ENCODE measurements around the gene UBP1.
"Not testable (repeated sequence)": the region's sequence is repeated elsewhere in the genome, so short reads cannot be mapped to it uniquely, and the experiment has no call there.

UBP1 gene, protein sequence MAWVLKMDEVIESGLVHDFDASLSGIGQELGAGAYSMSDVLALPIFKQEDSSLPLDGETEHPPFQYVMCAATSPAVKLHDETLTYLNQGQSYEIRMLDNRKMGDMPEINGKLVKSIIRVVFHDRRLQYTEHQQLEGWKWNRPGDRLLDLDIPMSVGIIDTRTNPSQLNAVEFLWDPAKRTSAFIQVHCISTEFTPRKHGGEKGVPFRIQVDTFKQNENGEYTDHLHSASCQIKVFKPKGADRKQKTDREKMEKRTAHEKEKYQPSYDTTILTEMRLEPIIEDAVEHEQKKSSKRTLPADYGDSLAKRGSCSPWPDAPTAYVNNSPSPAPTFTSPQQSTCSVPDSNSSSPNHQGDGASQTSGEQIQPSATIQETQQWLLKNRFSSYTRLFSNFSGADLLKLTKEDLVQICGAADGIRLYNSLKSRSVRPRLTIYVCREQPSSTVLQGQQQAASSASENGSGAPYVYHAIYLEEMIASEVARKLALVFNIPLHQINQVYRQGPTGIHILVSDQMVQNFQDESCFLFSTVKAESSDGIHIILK

DNA sequence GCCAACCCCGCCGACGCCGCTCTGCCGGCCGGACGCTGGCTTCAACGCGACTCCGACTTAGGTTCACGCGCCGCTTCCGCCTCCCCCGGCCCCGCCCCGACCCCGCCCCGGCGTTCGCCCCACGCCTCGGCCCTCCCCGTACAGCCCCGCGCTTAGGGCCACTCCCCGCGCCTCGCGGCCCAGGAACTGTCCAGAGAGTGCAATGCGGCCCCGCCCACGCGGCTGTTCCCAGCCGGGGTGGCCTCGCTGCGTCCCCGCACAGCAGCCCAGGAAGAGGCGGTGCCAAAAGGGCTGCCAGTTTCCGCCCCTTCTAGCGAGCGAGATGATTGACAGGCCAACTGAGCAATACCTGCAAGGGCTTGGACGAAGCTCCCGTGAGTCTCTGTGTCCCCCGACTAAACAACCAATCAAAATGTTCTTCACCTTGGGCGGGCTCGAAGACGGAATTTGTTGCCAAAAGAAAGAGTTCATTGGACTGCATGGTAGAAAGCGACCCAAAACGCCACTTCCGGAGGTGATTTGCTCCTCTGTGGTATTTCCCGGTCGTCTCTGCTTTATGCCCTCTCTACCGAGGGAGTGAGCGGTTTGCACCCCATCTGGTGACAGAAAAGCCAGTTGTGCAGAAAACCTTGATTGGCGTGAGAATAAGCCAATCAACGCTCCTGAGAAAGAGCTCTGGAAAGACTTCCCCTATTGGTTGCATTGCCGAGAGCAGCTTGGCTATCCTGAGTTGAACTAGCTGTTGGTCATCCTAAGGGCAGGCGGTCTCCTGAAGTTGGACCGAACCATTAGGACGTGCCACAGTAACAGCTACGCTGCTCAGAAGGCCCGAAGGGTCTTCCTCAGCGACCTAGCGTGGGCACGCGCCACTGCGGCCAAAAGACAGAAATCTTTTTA lies at the start of gene UBP1:
Gene UBP1 (minus strand): TSS at position 78 of the 897 bp plus-strand sequence. CDS start 557 bp downstream, outside the sequence.
- in situ Hi-C loops (cut with MboI; ENCODE audit: low sequenced_read_pairs) = no loop called here

DNA sequence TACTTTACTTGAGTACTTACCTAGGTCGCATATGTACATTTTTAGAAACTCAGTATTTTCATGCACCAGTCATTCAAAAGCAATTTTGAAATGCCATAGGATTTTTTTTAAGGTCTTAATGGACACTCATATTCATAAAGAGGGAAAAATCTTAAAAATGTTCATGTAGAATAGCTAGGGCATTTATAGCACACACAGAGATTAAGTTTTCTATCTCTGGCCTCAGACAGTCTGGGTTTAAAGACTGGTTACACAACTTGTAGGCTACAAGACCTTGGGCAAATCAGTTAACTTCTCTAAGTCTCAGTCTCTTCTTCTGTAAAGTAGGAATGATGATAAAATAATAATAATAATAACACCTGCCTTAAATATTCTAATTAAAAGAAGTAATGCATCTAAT lies 48.5 kb upstream of the UBP1 start:
- in situ Hi-C loops (cut with MboI; ENCODE audit: low sequenced_read_pairs) = no loop called here

DNA sequence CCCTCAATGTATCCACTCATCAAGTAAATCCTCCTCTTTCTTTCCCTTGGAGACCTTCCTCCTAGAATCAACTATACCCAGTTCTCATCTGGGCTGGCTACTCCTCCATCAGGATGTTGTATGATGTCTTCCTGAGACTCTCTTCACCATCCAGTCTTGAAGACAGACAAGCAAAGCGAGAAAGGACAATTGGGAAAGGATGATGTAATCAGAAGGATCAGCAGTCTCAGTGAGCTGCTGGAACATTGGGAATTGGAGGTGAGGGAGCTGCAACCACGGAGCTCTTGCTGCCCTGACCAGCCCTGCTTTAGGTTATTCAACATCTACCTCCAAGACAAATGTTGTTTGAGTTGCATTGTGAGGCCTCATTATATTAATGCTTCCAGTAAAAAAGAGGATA lies 48.0 kb upstream of the UBP1 start:
- in situ Hi-C loops (cut with MboI; ENCODE audit: low sequenced_read_pairs) = no loop called here

DNA sequence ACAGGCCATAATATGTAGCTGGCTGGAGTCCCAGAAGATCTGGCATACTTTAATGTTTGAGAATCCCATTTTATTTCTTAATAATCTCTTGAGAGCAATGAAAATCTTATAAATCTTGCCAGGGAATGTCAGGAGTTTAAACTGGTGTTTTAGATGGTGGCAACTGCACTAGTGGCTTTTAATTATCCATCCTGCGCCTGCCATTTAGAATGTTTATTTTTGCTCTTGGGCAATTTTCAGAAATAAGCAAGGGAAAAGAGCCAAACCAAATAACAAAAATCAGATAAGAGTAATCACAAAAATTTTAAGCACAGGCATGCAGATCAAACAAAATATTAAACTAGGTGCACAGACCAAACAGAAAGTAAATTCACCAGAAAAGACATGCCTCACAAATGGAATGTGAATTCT lies 41.9 kb upstream of the UBP1 start:
- in situ Hi-C loops (cut with MboI; ENCODE audit: low sequenced_read_pairs) = no loop called here

DNA sequence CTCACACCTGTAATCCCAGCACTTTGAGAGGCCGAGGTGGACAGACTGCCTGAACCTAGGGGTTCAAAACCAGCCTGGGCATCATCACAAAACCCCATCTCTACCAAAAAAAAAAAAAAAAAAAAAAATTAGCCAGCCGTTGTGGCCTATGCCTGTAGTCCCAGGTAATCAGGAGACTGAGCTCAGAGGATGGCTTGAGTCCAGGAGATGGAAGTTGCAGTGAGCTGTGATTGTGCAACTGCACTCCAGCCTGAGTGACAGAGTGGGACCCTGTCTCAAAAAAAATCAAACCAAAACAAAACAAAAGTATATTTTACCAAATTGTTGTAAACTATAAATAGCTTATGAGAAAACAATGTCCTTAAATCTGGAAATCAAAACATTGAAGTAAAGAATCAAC lies 34.7 kb upstream of the UBP1 start:
- in situ Hi-C loops (cut with MboI; ENCODE audit: low sequenced_read_pairs) = no loop called here

DNA sequence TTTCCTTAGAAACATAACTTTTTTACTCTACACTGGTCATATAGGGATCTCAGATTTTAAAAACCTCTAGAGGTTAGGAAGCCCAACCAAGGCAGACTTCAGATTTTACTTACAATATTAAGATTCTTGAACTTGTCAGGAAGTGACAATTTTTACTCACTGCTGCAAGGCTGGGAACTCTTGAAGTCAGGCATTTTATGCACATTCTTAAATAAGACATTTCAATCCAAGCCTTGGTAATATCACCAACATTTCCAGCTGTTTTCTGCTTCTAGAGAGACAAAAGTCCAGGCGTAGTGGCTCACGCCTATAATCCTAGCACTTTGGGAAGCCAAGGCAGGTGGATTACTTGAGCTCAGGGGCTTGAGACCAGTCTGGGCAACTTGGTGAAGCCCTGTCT lies 33.6 kb upstream of the UBP1 start:
- in situ Hi-C loops (cut with MboI; ENCODE audit: low sequenced_read_pairs) = no loop called here

DNA sequence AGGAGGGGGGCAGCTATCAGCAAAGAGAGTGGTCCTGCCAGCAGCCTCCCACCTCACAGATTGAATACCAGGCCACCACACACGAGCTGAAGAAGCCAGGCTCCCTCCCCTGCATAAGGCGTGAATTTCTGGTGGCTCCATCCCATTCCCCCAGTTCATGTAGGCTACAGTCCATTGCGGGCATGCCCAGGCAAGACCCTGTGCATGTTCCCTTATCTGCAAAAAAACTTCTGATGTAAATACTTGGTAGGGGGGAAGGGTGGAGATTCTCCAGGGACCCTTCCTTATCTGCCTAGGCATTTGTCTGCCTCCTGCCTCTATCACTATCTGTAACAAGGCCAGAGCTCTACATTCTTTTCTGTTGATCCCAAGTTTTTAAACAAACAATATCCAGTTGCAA lies 27.6 kb upstream of the UBP1 start:
- in situ Hi-C loops (cut with MboI; ENCODE audit: low sequenced_read_pairs) = no loop called here

DNA sequence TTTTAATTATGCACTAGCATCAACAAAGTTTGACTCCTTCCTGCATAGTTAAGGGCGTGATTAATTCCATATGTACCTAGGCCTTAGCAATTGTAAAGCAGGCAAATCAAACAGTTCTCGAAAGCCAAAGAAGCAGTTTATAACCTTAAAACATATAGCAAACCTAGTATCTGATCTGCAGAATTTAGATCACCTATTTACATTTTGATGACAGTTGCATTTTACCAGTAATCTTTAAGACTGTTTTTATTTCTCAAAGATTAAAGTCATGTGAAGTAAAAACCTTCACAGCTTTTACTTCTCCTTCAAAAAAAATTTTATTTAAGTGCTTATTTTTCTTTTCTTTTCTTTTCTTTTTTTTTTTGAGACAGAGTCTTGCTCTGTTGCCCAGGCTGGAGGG lies 20.9 kb upstream of the UBP1 start:
- in situ Hi-C loops (cut with MboI; ENCODE audit: low sequenced_read_pairs) = no loop called here

DNA sequence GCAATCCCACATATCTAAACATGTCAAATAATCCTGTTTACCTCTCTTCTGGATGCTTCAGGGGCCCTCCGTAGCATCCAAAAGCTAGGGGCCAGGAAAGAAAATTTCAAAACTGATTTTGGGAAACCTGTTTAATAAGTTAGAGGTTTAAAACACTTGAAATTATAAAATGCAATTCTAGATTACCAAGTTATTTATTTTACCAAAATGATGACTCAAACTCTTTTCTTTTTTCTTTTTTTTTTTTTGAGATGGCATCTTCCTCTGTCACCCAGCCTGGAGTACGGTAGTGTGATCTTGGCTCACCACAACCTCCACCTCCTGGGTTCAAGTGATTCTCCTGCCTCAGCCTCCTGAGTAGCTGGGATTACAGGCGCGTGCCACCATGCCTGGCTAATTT lies 19.4 kb upstream of the UBP1 start:
- in situ Hi-C loops (cut with MboI; ENCODE audit: low sequenced_read_pairs) = not testable (repeated sequence)

DNA sequence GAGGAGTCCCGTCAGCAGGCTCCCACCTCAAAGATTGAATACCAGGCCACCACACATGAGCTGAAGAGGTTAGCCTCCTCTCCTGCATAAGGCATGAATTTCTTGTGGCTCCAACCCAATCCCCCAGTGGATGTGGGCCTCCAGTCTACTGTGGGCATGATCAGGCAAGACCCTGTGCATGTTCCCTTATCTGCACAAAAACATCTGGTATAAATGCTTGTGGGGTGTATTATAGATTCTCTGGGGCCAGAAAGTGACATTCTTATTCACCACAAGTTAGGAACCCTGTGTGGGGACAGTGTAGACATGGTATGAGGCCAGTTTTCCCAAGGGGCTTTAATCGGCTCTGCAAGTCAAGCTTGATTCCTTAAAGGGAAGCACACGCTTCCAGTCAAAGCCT lies 18.2 kb upstream of the UBP1 start:
- in situ Hi-C loops (cut with MboI; ENCODE audit: low sequenced_read_pairs) = no loop called here

DNA sequence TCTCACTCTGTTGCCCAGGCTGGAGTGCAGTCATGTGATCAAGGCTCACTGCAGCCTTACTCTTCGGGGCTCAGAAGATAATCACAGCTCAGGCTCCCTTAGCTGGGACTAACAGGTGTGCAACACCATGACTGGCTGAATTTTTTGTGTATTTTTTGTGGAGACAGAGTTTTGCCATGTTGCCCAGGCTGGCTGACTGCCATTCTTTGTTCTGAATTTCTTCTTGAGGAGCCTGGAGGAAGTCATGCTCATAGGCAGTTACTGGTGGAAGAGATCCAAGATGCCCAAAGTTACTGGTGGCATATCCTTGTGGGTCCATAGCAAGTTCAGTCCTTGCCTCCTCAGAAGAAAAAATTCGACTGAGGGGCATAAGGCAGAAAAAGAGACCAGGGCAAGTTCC lies 16.6 kb upstream of the UBP1 start:
- in situ Hi-C loops (cut with MboI; ENCODE audit: low sequenced_read_pairs) = no loop called here

DNA sequence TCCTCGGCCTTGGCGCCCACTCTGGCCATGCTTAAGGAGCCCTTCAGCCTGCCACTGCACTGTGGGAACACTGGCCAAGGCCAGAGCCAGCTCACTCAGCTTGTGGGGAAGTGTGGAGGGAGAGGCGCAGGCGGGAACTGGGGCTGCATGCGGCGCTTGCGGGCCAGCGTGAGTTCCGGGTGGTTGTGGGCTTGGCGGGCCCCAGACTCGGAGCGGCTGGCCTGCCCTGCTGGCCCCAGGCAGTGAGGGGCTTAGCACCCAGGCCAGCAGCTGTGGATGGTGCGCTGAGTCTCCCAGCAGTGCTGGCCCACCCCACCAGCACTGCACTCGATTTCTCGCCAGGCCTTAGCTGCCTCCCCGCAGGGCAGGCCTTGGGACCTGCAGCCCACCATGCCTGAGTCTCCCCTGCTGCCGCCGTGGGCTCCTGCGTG lies 13.1 kb upstream of the UBP1 start:
- in situ Hi-C loops (cut with MboI; ENCODE audit: low sequenced_read_pairs) = no loop called here

DNA sequence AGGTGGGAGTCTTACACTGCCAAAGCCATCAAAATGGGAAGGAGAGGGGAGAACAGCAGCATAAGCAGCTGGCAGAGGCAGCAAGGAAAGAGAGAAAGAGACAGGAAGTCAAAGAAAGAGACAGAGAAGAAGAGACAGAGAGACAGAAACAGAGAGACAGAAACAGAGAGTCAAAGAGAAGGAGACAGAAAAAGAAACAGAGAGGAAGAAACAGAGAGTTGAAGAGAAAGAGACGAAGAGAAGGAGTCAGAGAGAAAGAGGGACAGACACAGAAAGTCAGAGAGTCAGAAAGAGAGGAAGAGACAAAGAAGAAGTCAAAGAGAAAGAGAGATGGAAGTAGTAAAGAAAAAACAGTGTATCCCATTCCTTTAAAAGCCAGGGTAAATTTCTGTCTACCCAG lies 11.8 kb upstream of the UBP1 start:
- in situ Hi-C loops (cut with MboI; ENCODE audit: low sequenced_read_pairs) = not testable (repeated sequence)

DNA sequence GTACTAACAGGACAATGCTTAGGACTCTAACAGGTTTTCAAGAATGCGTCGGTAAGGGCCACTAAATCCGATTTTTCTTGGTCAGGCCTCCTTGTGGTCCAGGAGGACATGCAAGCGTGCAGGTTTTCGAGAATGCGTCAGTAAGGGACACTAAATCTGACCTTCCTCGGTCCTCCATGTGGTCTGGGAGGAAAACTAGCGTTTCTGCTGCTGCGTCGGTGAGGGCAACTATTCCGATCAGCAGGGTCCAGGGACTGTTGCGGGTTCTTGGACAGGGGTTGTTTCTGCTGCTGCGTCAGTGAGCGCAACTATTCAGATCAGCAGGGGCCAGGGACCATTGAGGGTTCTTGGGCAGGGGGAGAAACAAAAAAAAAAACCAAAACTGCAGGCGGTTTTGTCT lies 7.8 kb upstream of the UBP1 start:
- in situ Hi-C loops (cut with MboI; ENCODE audit: low sequenced_read_pairs) = no loop called here

DNA sequence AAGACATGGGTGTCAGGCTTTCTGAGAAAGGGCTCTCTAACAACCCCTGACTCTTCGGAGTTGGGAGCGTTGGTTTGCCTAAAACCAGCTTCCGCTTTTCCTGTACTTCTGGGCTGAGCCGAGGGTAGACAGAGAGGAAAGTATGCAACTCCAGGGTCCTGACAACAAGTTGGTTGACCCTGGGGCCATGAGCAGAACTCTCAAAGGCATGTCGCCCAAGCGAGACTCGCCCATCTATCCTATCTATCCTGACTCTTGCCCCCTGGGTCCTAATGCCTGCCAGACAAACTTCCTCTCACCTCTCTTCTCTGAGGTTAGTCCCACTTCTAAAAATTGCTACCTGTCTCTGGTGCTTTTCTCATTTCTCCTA lies 7.0 kb upstream of the UBP1 start:
- in situ Hi-C loops (cut with MboI; ENCODE audit: low sequenced_read_pairs) = not testable (repeated sequence)

DNA sequence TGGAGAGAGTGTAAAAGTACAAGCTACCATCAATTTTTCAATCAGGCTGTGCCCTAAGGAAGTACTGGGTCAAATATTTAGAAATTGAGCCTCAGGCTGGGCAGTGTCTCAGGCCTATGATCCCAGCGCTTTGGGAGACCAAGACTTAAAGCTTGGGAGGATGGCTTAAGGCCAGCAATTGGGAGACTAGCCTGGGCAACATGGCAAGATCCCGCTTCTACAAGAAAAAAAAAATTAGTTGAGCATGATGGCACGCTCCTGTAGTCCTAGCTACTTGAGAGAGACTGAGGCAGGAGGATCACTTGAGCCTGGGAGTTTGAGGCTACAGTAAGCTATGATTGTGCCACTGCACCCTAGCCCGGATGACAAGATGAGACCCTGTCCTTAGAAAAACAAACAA lies 2.0 kb upstream of the UBP1 start:
- in situ Hi-C loops (cut with MboI; ENCODE audit: low sequenced_read_pairs) = no loop called here

DNA sequence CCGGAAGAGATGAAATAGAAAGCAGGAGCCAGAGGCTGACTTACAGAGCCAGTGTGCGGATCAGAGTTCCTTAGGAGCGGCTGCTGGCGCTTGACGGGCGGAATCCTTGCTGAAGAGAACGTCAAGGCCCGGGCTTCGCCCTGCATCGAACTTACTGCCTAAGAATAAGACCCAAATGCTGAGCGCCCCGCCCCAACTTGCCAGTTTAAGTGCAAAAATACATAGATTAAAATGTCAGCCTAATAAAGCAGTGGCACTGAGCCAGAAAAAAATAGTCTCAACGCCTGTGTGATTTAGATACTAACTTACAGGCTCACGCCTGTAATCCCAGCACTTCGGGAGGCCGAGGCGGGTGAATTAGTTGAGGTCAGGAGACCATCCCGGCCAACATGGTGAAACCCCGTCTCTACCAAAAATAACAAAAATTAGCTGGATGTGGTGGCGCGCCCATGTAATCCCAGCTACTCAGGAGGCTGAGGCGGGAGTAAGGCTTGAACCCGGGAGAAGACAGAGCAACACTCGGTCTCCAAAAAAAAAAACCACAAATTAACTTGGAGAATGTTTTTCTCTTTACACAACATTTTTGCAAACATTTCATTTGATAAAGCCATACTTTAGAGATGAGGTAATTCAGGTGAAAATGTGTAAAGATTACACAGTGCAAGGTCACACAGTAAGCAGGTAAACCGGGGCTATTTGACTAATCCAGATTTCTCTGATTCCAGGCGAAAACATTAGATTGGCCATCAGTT lies 1.2 kb upstream of the UBP1 start:
- in situ Hi-C loops (cut with MboI; ENCODE audit: low sequenced_read_pairs) = no loop called here

DNA sequence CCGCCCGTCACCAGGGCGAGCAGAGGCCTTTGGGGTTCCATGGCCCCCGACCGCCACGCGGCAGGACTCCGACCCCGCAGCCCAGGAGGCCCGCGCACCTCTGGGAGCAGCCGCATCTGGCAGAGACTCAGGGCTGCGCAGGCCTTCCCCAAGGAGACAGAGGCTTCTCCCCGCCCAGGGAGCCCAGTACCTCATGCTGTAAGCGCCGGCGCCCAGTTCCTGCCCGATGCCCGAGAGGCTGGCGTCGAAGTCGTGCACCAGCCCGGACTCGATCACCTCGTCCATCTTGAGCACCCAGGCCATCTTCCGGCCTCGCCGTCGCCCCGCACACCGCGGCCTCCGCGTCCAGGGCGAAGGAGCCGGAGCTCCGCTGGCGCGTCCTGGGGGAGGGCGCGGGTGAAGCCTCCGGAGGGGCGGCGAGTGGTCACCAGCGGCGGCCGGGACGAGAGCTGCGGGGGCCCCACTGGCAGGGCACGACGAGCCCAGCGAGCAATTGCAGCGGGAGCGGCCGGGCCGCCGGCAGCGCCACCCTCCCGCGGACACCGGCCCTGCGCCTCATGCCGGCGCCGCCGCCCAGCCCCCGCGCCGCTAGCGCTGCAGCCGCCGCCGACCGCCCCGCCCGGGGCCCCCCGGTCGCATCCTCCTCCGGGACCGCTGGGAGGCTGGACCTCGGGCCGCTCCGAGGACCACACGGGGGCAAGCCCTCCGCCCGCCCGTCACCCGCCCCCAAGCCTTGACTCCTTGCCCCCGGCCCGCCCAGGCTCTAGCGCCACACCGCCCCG lies 468 bp downstream of the UBP1 start:
- in situ Hi-C loops (cut with MboI; ENCODE audit: low sequenced_read_pairs) = no loop called here

DNA sequence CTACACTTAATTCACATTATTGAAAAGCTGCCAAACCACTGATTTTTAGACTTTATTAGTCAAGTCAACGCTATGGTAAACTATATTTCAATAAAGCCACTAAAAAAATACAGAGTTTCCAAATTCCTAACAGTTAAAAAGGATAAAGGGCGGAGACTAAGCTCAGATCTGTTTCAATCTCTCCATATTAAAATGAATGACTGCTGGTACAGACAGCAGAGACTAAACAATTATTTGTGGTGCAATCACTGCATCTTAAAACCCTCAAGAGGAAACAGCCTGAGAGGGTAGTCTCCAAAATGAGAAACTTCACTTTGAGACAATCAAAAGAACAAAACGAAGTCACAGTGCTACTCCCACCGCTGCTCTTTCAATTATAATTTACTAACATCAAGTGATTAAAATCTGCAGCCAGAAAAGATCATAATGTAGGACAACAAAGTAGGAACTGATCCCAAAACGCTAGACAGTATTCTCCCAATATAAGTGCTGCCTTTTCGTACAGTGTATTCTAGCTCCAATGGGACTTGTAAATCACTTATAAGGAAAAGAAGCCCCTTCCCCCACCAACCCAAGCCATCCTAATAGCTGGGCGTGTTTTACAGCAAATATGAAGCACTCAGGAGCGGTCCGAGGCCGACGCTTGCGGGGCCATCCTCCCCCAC lies 1.2 kb downstream of the UBP1 start:
- in situ Hi-C loops (cut with MboI; ENCODE audit: low sequenced_read_pairs) = no loop called here

DNA sequence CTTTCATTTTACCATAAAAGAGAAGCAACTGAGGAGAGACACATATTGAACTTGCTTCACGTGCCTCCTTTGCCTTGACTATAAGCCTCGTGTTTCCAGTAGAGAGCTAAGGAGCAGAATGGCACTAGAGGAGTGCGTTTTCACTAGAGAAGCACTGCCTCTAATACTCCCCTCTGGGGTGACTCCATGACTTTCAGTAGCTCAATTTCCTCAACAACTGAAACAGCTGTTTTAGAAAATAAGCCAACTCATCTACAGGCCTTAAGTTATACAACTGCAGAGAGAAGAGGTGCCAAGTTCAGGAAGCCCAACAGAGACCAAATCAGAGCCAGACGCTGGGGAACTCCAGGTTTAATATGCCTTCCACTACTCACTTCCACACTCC lies 1.9 kb downstream of the UBP1 start:
- in situ Hi-C loops (cut with MboI; ENCODE audit: low sequenced_read_pairs) = no loop called here
